Fibroblast of peridontal ligament (primary cell): ENCODE measurements around the gene SLC7A14.

ENCODE experiments used
- DNase-seq: peaks from one replicate; pipeline ENCODE4 v3.0.0-alpha.2; 2010; ENCODE audit errors: extremely low read depth

SLC7A14 gene

DNA sequence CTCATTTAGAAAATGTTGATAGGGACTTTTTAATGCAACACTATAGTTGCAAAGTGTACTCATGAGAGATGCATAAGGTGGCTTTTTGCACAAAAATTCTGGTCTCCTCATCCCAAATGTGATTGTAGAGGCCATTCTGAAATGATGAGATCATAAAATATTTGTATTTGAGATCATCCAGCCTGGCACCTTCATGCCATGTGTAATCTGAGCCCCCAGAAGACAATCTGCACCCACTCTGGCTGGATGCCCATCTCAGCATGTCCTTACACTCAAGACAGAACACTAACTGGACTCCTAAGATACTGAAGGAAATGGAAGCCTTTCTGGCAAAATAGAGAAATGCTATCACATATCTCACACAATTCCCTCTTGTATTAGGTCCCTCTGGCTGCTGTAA is 49.2 kb downstream of the SLC7A14 start:
- DNase-seq, result no peak

DNA sequence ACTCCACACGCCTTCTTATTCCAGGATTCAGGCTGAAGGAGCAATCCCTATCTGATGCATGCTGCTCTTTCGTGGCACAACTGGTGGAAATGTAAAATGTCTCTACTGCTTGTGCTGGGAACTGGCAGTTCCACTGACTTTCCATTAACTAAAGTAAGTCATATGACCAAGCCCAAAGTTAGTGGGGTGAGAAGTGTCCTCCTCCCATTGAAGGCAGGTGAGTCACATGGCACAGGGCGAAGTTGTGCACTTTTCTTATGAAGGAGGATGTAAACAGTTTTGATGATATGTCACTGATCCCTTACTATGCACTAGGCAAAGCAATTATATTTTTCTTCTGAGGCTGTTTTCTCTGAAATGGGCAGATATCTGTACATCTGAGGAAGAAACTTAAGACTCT is 51.6 kb downstream of the SLC7A14 start:
- DNase-seq, result no peak

DNA sequence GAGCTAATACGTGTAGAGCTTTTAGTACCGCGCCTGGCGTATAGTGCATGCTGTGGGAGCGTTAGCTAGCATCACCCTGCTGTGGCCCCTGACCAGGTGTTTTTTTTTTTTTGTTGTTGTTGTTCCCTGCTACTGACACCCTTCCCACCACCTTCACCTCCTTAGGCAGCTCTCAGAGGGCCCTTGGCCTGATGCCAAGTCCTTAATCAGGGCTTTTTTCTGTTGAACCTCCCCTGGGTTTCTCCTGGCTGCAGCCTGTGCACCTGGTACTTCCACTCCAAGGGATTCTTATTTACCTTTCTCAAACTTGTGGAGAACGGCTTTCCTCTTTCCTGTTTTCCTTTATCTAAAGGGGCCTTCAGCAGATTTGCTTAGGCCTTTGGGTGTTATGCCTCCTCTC is 53.3 kb downstream of the SLC7A14 start:
- no peak for DNase-seq

DNA sequence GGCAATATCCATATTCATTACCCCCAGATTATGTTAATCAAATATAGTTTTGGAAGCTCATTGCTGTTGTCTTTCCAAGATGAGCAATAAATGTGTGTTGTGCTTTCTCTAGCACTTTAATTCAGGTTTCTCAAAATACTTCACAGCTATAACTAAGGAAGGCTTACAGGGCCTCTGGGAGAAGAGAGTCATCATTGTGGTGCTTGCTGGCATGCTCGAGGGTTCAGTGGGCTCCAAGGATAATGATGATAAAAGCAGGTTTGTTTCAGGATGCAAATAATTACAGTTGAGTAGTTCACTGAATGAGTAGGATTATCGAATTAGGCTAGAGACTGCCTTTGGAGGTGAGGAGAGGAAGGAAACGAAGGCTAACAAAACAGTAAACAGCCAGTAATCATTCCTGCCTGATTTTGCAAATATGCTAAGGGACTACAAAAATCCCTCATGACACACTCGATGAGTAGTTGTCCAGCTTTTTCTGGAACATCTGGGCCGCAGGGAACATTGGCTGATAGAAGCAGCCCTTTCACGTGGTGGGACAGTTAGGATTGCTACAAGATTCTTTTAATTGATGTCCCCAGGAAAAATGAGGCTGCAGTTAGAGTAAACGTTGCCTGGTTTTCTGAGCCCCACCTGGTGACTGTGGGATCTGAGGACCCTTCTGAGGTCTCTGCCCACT is 54.1 kb downstream of the SLC7A14 start:
- peak; percentile 58 for DNase-seq

DNA sequence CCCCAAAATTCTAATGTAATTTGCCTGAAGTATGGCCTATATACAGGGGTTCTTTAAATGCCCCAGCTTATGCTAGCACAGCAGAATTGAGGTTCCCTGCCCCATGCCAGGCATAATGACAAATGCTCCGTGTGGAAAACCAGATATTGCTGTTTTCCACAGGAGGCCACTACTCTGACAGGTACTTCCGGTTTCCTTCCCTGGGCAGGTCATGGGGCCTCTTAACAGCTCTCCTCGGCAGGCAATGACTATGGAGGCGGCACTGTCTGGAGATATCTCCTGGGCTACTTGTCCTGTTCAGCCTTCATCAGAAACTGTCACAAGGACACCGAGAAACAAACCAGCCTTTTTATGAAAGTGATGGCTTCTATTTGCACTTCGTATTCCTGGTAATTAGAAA is 54.8 kb downstream of the SLC7A14 start:
- no peak for DNase-seq

DNA sequence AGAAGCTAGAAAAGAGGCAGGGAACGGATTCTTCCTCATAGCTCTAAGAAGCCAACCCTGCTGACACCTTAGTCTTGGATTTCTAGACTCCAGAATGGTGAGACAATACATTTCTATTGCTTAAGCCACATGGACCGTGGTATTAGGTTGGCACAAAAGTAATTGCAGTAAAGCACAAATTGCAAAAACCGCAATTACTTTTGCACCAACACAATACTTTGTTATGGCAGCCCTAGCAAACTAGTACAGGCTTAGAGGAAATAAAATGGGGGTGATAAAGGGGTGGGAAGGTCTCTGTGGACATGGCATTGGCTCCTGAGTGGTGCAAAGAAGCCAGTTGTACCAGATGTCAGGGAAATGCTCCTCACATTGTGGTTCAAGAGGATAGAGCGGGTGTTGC is 56.0 kb downstream of the SLC7A14 start:
- no peak for DNase-seq

DNA sequence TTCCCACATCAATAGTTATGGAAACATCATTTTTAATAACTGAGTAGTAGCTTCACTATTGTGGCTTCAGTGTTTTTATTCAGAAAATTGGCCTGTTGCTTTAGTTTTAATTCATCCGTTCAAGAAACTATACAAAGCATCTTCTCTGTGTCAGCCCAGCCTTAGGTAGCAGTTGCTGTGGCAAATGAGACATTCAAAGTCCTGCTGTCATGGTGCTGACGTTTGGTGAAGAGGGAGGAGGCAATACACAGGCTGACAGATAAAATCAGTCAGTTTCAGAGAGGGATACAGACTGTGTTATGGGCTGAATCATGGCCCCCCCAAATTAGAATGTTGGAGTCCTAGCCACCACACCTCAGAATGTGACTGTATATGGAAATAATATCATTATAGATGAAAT is 56.5 kb downstream of the SLC7A14 start:
- DNase-seq, result no peak

DNA sequence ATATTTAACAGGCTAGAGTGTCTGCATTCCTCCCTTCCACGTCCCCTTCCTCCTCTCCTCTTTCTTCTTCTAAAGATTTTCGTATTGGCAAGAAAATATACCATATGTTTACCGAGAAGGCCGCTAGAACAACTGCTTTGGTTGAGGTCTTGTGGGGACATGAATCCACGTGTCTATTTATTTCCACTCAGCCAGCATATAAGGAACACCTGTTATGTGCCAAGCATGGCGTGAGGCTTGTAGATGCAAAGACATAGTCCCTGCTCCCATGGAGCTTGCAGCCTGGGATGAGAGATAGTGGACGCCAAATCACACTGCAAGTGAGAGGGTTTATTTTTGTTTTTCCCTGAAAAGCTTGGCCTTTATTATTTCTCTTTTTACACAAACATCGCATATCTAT is 57.1 kb downstream of the SLC7A14 start:
- DNase-seq, result no peak

DNA sequence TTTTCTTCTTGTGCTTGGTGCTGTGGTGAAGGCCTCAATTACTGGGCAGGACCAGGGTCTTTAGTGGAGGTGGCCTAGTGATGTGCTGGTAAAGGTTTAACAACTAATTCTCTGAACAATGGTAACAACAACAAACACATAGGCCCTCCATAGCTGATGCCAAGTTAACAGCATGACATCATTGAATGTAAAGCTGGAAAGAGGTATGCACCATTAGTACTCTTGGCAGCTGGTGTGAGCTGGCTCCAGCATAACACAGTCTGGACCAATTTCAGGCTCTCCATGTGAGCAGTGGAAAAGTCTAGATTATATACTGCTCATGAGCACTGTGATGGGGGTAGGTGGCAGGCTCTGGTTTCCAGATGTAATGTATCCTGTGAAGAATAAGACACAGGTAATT is 61.8 kb downstream of the SLC7A14 start:
- DNase-seq, result no peak

DNA sequence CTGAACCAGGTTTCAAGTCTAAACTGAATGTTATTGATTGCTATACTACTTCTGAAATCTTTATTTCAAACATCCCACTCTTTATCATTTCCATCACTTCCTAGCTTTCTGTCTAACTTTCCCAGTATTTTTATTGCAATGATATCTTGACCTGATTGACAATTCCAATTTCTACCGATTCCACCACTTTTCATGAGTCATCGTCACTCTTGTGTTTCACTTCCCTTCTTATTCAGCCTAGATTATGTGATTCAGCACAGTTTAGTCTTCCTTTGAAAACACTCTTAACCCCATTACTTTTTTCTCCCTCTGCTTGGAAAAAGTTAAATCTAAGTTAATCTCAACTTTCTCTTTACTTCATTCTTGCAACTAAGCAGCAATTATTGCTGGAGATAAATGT is 62.6 kb downstream of the SLC7A14 start:
- peak; percentile 65 for DNase-seq

DNA sequence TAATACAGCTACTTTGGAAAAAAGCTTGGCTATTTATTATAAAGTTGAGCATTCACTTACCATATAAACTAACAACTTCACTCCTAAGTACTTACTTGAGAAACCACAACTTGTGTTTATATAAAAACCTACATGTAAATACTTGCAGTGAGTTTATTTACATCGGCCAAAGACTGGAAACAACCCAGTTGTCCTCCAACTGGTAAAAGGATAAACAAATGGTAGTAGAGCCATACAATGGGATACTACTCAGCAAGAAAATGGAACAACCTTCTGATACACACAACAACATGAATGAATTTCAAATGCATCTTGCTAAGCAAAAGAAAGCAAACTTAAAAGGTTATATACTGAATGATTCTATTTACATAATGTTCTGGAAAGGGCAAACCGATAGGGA is 63.7 kb downstream of the SLC7A14 start:
- DNase-seq, result peak; percentile 51

DNA sequence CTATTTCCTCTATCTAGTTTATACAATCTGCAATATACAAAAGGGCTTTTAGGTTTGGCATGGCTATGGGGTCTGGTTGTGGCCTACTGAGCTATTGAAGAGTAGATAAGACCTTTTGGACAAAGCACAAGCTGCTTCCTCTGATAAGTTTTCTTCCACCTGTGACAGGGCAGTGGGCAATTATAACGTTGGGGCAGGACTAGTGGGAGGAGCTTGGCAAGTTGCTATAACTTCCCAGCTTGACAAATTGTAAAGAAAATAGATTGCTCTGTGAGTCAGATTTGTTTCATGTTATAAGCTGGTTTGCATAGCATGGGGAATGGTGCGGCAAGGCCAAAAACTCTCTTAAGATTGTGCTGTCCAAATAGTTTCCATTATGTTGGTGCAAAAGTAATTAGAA is 64.9 kb downstream of the SLC7A14 start:
- no peak for DNase-seq

DNA sequence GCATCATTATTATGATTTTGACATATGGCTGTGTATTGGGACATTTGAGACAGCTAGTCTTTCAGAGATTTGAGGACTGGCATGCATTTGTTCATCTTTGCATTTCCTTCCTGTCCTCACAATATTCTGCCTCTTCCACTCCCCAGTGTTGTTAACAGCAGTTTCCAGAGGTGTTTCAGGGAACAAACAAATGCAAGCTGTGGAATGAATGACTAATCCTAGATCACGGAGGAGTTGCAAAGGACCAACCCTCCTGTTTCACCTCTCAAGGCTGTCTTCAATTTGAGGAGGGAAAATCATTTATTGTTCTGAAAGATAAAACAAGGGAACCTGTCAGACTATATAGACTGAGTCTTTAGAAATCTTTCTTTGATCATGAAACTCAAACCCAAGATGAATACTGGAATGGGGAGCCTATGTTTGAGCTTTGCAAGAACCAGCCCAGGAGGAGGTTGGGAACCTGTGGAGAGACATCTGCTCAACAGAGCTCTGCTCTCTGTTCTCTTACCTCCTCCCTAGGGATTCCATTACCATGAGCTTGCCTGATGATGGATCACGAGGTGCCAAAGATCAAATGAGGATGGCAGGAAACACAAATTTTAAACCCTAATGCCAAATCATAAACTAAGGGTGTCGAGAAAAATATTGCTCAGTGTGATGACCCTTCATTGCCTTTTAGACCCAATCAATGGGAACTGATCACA is 68.5 kb downstream of the SLC7A14 start:
- no peak for DNase-seq

DNA sequence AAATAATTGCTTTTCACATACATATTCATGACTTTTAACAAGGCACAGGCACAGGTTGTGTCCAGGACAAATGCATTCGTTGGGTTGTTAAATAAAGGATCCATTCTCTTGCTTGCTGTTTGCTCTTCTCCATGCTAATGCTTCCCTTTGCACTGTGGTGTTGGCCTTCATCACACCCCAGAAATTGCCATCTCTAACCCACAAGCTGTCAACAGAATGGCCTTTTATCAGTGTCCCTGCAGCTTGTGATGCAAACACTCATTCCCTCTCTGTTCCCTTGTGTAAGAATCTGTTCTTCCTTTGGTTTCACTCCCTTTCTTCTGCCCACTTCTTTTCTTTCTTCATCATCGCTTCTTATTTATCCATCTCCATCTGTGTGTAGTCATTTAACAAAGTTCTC is 72.2 kb downstream of the SLC7A14 start:
- DNase-seq, result no peak

DNA sequence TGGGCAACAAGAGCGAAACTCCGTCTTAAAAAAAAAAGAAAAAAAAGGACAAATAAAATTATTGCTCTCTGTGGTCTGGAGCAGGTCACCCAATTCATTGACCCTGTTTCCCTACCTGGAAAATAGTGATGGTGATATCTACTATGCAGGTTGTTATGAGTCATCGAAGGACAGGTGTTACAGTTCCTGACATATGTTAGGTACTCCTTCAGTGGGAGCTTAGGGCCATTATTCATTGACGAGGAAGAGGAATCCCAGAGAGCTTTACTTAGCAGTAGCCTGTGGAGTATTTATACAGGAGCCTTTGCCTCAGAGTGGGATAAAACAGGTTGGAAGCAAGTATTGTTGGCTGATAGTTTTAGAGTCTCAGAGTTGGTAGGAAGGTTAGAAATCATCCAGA is 74.5 kb downstream of the SLC7A14 start:
- no peak for DNase-seq

DNA sequence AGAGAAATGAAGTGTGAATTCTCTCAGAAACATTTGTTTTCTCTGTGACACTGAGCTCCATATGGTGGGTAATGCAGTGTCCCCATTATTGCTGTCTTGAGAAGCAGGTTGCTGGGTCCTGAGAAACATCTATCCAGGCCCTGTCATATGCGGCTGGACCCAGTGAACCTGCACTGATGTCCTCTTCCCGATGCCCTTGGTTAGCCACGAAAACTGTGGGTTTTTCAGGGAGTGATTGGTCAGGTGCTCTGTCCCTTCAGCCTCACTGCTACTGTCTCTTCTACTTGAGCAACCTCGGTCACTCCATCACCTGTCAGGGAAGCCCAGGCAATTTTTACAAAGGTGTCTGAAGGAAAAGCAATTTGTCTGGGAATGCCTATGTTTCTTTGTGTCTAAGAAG is 77.0 kb downstream of the SLC7A14 start:
- DNase-seq, result no peak

DNA sequence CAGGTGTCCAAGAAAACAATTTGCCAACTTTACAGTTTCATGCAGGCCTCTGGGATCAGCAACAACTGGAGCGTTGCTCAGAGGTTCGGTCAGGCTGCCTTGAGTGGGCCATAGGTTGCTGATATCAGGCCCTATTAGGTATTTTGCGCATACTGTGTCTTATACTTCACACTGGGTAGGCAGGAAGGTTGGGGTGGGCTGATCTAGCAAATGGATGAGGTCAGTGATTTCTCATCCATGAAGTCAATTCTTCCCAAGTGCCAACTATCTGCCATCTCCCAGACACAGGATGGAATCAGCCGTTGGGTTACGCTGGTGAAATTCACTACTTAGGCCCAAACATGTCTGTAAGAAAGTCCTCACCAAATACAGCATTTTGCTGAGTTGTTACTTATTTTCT is 77.6 kb downstream of the SLC7A14 start:
- DNase-seq, result no peak

DNA sequence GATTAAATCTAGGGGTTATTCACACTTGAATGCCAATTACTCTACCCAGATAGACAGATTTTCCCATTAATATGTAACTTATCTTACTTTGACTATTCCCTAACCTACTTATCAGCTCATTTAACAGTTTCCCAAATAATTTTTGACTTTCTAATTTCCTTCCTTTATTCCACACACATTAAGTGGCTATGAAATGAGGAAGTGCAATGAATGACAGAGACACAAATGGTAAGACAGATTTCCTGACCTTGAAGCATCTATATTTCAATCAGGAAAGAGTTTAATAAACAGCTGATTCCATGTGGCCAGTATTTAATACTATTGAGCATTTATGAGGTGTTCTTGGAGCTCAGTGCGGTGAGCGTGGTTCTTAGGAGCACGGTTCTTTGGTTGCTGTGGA is 78.8 kb downstream of the SLC7A14 start:
- no peak for DNase-seq

DNA sequence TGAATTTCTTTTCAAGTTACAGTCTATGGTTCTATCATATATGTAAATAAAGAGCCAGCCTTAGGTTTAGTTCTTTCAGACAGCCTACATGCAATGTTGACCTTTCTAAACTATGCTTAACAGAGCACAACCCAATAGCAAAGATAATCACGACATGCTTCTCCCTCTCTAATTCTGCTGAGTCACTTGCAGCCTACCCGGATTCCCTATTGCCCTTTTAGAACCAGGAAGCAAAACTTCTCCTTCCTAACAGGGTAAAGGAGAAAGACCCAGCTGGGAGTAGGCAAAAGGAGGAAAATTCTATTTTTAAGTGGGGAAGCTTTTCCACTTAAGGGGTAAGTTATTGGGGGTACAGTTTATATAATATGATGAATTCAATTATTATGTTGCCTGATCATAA is 79.3 kb downstream of the SLC7A14 start:
- DNase-seq, result peak; percentile 80

DNA sequence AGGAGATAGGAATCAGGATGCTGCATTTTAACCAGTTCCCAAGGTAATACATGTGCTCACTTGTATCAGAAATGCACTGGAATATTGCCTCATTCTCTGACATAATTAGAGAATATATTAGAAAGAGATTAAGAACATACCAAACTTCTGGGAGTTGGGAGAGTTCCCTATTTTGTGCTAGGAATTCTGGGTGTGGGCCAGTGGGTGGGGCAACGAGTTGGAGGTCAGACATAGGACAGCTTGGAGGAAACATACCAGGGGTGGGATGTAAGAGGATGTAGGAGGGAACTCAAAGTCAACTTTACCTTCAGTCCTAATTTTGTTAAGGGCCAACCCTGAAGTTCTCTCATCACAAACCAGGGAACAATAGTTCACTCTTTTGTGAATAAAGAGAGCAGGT is 83.6 kb downstream of the SLC7A14 start:
- DNase-seq, result peak; percentile 57

DNA sequence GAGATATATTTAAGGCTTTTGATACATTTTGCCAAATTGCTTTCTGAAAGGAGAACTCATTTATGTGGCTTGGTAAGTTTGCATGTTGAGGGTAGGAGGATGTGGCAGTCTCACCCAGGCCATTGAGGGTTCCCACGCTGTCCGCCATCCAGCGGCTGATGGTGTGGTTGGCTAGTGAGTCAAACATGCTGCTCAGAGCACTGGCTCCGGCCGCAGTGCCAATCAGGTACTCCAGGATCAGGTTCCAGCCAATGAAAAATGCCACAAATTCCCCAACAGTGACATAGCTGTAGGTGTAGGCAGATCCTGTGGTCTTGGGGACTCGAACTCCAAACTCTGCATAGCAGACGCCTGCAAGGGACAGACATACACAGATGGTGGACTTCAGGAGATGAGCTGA is 84.9 kb downstream of the SLC7A14 start:
- no peak for DNase-seq

DNA sequence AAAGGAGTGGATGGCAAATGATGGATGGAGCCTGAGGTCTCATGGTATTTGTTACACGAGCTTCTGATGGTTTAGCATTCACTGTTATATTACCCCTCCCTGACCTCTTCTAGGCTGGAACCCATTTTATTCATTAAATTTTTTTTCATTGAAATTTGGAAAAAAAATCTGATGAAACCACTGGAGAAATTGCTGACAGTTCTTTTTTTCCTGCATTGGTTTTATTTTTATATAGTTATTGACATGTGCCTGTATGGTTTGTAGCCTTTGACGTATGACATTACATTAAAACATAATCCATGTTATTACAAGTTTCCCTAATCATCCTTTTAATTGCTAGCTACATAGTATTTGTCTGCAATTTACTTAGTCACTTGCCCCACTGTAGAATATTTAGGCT is 85.4 kb downstream of the SLC7A14 start:
- no peak for DNase-seq

DNA sequence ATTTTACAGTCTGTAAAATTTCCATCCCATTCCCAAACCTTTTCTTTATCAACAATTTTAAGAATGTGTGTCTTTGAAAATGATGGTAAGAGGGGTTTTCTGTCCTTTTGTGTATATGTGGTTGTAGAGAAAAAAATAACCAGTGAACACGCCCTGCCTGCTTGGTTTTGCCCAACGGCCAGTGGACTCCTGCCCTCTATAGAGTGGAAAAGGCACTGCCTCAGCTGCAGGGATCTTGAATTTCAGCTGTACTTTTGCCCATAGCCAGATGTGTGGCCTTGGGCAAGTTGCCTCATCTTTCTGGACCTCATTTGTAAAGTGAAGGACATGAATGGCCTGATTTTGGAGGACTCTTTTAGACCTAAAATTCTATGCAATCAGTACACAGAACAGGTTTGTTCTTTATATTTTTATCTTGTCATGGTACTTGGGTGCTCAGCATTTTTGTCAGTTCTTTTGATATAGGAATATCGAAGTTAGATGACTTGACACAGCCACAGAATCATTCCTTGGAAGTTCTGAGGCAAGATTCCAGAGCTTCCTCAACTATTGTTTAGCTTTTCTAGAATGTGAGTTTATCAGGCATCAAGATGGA is 86.2 kb downstream of the SLC7A14 start:
- peak; percentile 87 for DNase-seq
